Kidney epithelial cell (primary cell): Measurements from ENCODE around the gene CDKAL1. TPM values are rescaled to one million over a fixed set of nuclear protein-coding genes. Genes with fewer than 3 reads are reported as not detected.

Experiments used
- DNase-seq: peaks from one replicate; pipeline ENCODE4 v3.0.0-alpha.2; 2010; ENCODE audit warnings: low read depth
- H3K27me3 ChIP-seq: 2 replicates; pipeline ENCODE4 v1.6.0; 2011; ENCODE audit warnings: low read length; ENCODE audit not compliant: control insufficient read depth, insufficient read depth
- H3K36me3 ChIP-seq: 2 replicates; pipeline ENCODE4 v1.5.1; 2011; ENCODE audit warnings: low read length; ENCODE audit not compliant: control insufficient read depth, insufficient read depth
- H3K4me3 ChIP-seq: 2 replicates; pipeline ENCODE4 v1.5.1; 2011; ENCODE audit warnings: low read depth, mild to moderate bottlenecking, control low read depth, low read length
- CTCF ChIP-seq: IDR thresholded peaks from 2 replicates; pipeline ENCODE4 v1.5.1; 2011; ENCODE audit warnings: mild to moderate bottlenecking, moderate library complexity, low read length, control low read depth, inconsistent platforms; ENCODE audit not compliant: insufficient read depth, poor library complexity, severe bottlenecking
- total RNA-seq: library from RNA; depleted of rRNA; stranded (reverse); fragments of >200 nt; gene quantifications from 2 replicates; pipeline ENCODE4 v1.2.3, GENCODE V29; 2015

Gene CDKAL1
- total RNA-seq, 1 donor from 2014 or later, result 15.0 TPM

GRCh38 chr6:21158873-21159272 is 624.6 kb downstream of the CDKAL1 start:
- Histone ChIP-seq H3K27me3 (no peaks in the 10 kb centered on the region), H3K36me3 (no peaks in the 10 kb centered on the region), H3K4me3 (no peak overlapping the region)
- no peak for TF ChIP-seq CTCF
- DNase-seq, result no peak

DNA sequence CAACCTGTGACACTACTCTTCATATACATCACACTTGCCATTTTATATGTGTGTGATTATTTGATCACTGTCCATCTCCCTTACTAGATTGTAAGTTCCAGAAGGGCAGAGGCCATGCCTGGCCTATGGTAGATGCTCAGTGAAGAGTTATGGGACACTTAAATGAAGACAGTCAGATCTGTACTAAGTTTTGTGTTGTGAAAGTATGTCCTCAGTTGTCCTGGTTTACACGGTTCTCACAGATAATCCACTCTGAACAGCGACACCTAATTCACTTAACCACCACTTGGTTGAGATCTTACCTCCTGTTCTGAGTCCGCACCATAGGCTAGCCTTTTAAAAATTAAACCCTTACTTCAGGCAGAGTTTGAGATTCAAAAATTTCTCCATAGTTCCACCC is 625.2 kb downstream of the CDKAL1 start:
- H3K27me3 ChIP-seq, result no peaks in the 10 kb centered on the region
- no peak overlapping the region for H3K4me3 ChIP-seq
- no peak for TF ChIP-seq CTCF

DNA sequence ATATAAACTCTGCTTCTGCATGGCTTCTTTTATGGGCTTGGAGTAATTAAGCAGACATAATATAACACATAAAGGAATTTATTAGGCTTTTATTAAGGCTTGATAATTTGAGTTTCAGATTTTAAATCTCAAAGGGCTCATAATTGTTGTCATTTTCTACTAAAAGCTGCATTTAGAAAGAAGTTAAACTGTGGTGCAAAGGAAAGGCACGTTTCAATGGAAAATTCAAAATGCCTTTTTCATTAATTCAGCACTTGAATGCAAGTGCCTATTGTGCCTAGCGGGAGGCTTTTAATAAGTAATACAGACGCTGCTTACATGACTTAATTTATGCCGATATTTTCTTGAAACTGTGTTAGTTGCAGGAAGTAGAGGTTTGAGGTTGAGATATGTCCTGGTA is 627.5 kb downstream of the CDKAL1 start:
- DNase-seq, result no peak
- H3K27me3 ChIP-seq, result no peaks in the 10 kb centered on the region
- H3K36me3 ChIP-seq, result no peaks in the 10 kb centered on the region
- no peak for TF ChIP-seq CTCF
- no peak overlapping the region for H3K4me3 ChIP-seq

More for the DNA sequence above, 625.2 kb downstream of the CDKAL1 start:
- no peak for DNase-seq
- H3K36me3 ChIP-seq, result no peaks in the 10 kb centered on the region

DNA sequence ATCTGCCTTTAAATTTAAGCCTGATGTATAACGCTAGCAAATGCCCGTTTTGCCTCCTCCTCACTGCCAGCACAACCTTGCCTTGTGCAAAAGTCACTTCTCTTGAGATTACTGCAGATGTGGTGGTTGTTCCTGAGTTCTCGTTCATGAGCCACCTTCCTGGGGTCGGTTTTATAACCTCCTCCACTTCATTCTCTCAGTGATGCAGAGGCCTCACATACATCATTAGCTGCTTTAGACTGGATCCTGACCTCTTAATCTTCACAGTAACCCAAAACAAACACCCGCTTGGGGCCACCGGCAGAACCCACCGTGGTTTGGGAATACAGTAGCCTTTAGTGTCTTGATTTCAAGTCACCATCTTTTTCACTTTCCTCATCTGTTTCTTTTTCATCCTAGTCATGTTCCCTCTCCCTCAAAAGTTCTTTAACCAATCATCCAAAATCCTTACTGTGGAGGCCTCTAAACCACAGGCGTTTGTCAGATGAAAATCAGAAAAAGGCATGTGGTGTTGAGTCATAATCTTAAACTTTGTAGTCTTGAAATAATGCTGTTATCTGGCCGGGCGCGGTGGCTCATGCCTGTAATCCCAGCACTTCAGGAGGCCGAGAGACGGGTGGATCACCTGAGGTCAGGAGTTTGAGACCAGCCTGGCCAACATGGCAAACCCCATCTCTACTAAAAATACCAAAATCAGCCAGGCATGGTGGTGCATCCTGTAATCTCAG is 629.0 kb downstream of the CDKAL1 start:
- H3K36me3 ChIP-seq, result no peaks in the 10 kb centered on the region
- no peak for DNase-seq
- no peak for TF ChIP-seq CTCF
- H3K4me3 ChIP-seq, result no peak overlapping the region
- no peaks in the 10 kb centered on the region for H3K27me3 ChIP-seq

DNA sequence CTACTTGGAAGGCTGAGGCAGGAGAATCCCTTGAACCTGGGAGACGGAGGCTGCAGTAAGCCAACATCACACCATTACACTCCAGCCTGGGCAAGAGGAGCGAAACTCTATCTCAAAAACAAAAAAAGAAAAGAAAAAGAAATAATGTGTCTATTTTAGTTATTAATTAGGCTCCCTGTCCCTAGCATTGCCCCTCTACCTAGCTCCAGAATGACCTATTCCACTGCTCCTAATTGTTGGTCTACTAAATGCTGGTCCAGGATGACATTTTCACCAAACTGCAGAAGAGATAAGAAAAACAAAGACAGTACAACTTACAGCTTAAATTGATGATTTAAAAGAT is 629.6 kb downstream of the CDKAL1 start:
- no peaks in the 10 kb centered on the region for H3K27me3 ChIP-seq
- DNase-seq, result no peak

More for the DNA sequence above, 629.6 kb downstream of the CDKAL1 start:
- Histone ChIP-seq H3K4me3 (no peak overlapping the region), H3K36me3 (no peaks in the 10 kb centered on the region)
- no peak for TF ChIP-seq CTCF
